ENCODE results near the gene FMNL3.
"Not testable (repeated sequence)": the region's sequence is repeated elsewhere in the genome, so short reads cannot be mapped to it uniquely, and the experiment has no call there.

Gene FMNL3

GRCh38 chr12:49716553-49716952 lies 9.3 kb upstream of the FMNL3 start:
- DNase-seq = no peak

- DNase-seq = not testable (repeated sequence)
Measured at GRCh38 chr12:49713952-49714351, 6.7 kb upstream of the FMNL3 start.

GRCh38 chr12:49708851-49709250 lies 1.6 kb upstream of the FMNL3 start:
- DNase-seq = no peak

- no peak for DNase-seq
Measured at GRCh38 chr12:49707812-49708147, 575 bp upstream of the FMNL3 start.

- peak; percentile 37 for DNase-seq
Measured at GRCh38 chr12:49706351-49707127, 666 bp downstream of the FMNL3 start.

- peak; percentile 63 for DNase-seq
Measured at GRCh38 chr12:49705479-49706134, 1.6 kb downstream of the FMNL3 start.

GRCh38 chr12:49703647-49704137 lies 3.5 kb downstream of the FMNL3 start:
- DNase-seq = no peak

- no peak for DNase-seq
Measured at GRCh38 chr12:49702676-49703215, 4.5 kb downstream of the FMNL3 start.

- no peak for DNase-seq
Measured at GRCh38 chr12:49702009-49702408, 5.2 kb downstream of the FMNL3 start.

- no peak for DNase-seq
Measured at GRCh38 chr12:49698619-49699545, 8.3 kb downstream of the FMNL3 start.

GRCh38 chr12:49697808-49698207 lies 9.4 kb downstream of the FMNL3 start:
- no peak for DNase-seq

GRCh38 chr12:49696723-49697122 lies 10.5 kb downstream of the FMNL3 start:
- DNase-seq = no peak

- no peak for DNase-seq
Measured at GRCh38 chr12:49693931-49694444, 13.2 kb downstream of the FMNL3 start.

GRCh38 chr12:49692851-49693250 lies 14.4 kb downstream of the FMNL3 start:
- DNase-seq = no peak

GRCh38 chr12:49689785-49690184 lies 17.4 kb downstream of the FMNL3 start:
- no peak for DNase-seq

- DNase-seq = no peak
Measured at GRCh38 chr12:49689237-49689636, 18.0 kb downstream of the FMNL3 start.

- no peak for DNase-seq
Measured at GRCh38 chr12:49687941-49688340, 19.3 kb downstream of the FMNL3 start.

GRCh38 chr12:49684310-49684854 lies 22.8 kb downstream of the FMNL3 start:
- no peak for DNase-seq

- DNase-seq = no peak
Measured at GRCh38 chr12:49683599-49684309, 23.5 kb downstream of the FMNL3 start.

GRCh38 chr12:49680075-49680474 lies 27.1 kb downstream of the FMNL3 start:
- no peak for DNase-seq

- DNase-seq = no peak
Measured at GRCh38 chr12:49678711-49679110, 28.5 kb downstream of the FMNL3 start.

GRCh38 chr12:49675137-49675536 lies 32.1 kb downstream of the FMNL3 start:
- no peak for DNase-seq
